Neural progenitor cell (in vitro differentiated cells): ENCODE measurements around the gene ERCC8.

ENCODE experiments used
- CTCF ChIP-seq: fragments of 200-600 bp; sonication (generic); IDR thresholded peaks from 2 replicates; pipeline ENCODE4 v1.5.1; 2017; ENCODE audit warnings: antibody characterized with exemption, mild to moderate bottlenecking
- EZH2 ChIP-seq: fragments of 200-600 bp; sonication (generic); IDR thresholded peaks from 2 replicates; pipeline ENCODE4 v1.6.1; 2017; ENCODE audit warnings: antibody characterized with exemption, mild to moderate bottlenecking, moderate library complexity
- EZH2phosphoT487 ChIP-seq: fragments of 200-600 bp; sonication (generic); IDR thresholded peaks from 2 replicates; pipeline ENCODE4 v1.6.1; 2017; ENCODE audit warnings: antibody characterized with exemption

- no peak for TF ChIP-seq CTCF
- no peak for TF ChIP-seq EZH2
- no peak for TF ChIP-seq EZH2phosphoT487
These were observed 57.8 kb downstream of the ERCC8 start for GRCh38 chr5:60887096-60887495.
